ENCODE measurements around the gene IER3IP1.
"Not testable (repeated sequence)": the region's sequence is repeated elsewhere in the genome, so short reads cannot be mapped to it uniquely, and the experiment has no call there.

Gene IER3IP1

GRCh38 chr18:47160256-47160655, 15.9 kb downstream of the IER3IP1 start:
- in situ Hi-C loops (cut with HindIII; ENCODE audit: low sequenced_read_pairs): no loop called here

- in situ Hi-C loops (cut with HindIII; ENCODE audit: low sequenced_read_pairs): not testable (repeated sequence)
Measured at GRCh38 chr18:47158404-47158803, 17.8 kb downstream of the IER3IP1 start.

GRCh38 chr18:47151439-47151838, 24.7 kb downstream of the IER3IP1 start:
- in situ Hi-C loops (cut with HindIII; ENCODE audit: low sequenced_read_pairs): no loop called here

- in situ Hi-C loops (cut with HindIII; ENCODE audit: low sequenced_read_pairs): no loop called here
Measured at GRCh38 chr18:47150824-47151366, 25.3 kb downstream of the IER3IP1 start.

GRCh38 chr18:47150029-47150823, 25.9 kb downstream of the IER3IP1 start, which contains the start of gene HDHD2:
TSS of gene HDHD2 (minus strand) at chr18:47150500. CDS start at chr18:47136439, 14,061 bp downstream.
- in situ Hi-C loops (cut with HindIII; ENCODE audit: low sequenced_read_pairs): no loop called here

- in situ Hi-C loops (cut with HindIII; ENCODE audit: low sequenced_read_pairs): no loop called here
Measured at GRCh38 chr18:47149457-47150028, 26.6 kb downstream of the IER3IP1 start.

- in situ Hi-C loops (cut with HindIII; ENCODE audit: low sequenced_read_pairs): no loop called here
Measured at GRCh38 chr18:47146206-47146605, 30.0 kb downstream of the IER3IP1 start.

GRCh38 chr18:47143899-47144485, 32.2 kb downstream of the IER3IP1 start:
- in situ Hi-C loops (cut with HindIII; ENCODE audit: low sequenced_read_pairs): no loop called here

- in situ Hi-C loops (cut with HindIII; ENCODE audit: low sequenced_read_pairs): no loop called here
Measured at GRCh38 chr18:47143153-47143552, 33.0 kb downstream of the IER3IP1 start.

GRCh38 chr18:47141289-47141688, 34.9 kb downstream of the IER3IP1 start:
- in situ Hi-C loops (cut with HindIII; ENCODE audit: low sequenced_read_pairs): no loop called here

- in situ Hi-C loops (cut with HindIII; ENCODE audit: low sequenced_read_pairs): no loop called here
Measured at GRCh38 chr18:47121146-47121545, 55.0 kb downstream of the IER3IP1 start.

- in situ Hi-C loops (cut with HindIII; ENCODE audit: low sequenced_read_pairs): no loop called here
Measured at GRCh38 chr18:47120428-47120827, 55.7 kb downstream of the IER3IP1 start.

- in situ Hi-C loops (cut with HindIII; ENCODE audit: low sequenced_read_pairs): no loop called here
Measured at GRCh38 chr18:47118981-47119380, 57.2 kb downstream of the IER3IP1 start.

- in situ Hi-C loops (cut with HindIII; ENCODE audit: low sequenced_read_pairs): no loop called here
Measured at GRCh38 chr18:47115205-47115604, 61.0 kb downstream of the IER3IP1 start.

GRCh38 chr18:47113796-47114540, 62.2 kb downstream of the IER3IP1 start:
- in situ Hi-C loops (cut with HindIII; ENCODE audit: low sequenced_read_pairs): no loop called here

- in situ Hi-C loops (cut with HindIII; ENCODE audit: low sequenced_read_pairs): no loop called here
Measured at GRCh38 chr18:47110492-47111274, 65.5 kb downstream of the IER3IP1 start.

- in situ Hi-C loops (cut with HindIII; ENCODE audit: low sequenced_read_pairs): no loop called here
Measured at GRCh38 chr18:47109720-47110119, 66.4 kb downstream of the IER3IP1 start.

- in situ Hi-C loops (cut with HindIII; ENCODE audit: low sequenced_read_pairs): no loop called here
Measured at GRCh38 chr18:47108998-47109405, 67.2 kb downstream of the IER3IP1 start.

GRCh38 chr18:47108373-47108772, 67.8 kb downstream of the IER3IP1 start:
- in situ Hi-C loops (cut with HindIII; ENCODE audit: low sequenced_read_pairs): no loop called here

Data from DLD1 (cell line).